Activated CD4-positive, alpha-beta T cell treated with anti-CD3 and anti-CD28 coated beads for 24 hours (primary cell): ENCODE results near the gene ZGPAT.

Source experiments
- DNase-seq, 2 donors: peaks; one replicate each; pipeline ENCODE4 v3.0.0-alpha.2; 2020; ENCODE audit warnings: low read depth in 2 of 2

ZGPAT gene

GRCh38 chr20:63782521-63782971, 74.7 kb downstream of the ZGPAT start:
- DNase-seq: no peak

- DNase-seq: no peak
Observed at GRCh38 chr20:63783970-63784369, 76.1 kb downstream of the ZGPAT start.

- DNase-seq: no peak
Observed at GRCh38 chr20:63785691-63786131, 77.9 kb downstream of the ZGPAT start.
